GM10266 (cell line): Measurements from ENCODE around the gene BRD1.
"Not testable (repeated sequence)": the region's sequence is repeated elsewhere in the genome, so short reads cannot be mapped to it uniquely, and the experiment has no call there.

ENCODE experiments used
- DNase-seq: peaks from one replicate; pipeline ENCODE4 v3.0.0; 2012; ENCODE audit errors: extremely low spot score
- CTCF ChIP-seq: IDR thresholded peaks from 2 replicates; pipeline ENCODE4 v1.5.1; 2012; ENCODE audit warnings: mild to moderate bottlenecking, low read depth; ENCODE audit not compliant: control insufficient read depth, insufficient read depth; ENCODE audit errors: missing control alignments

BRD1 gene

GRCh38 chr22:49824185-49824925, 3.3 kb downstream of the BRD1 start:
- DNase-seq = no peak
- no peak for TF ChIP-seq CTCF

GRCh38 chr22:49823289-49824045, 4.2 kb downstream of the BRD1 start:
- no peak for TF ChIP-seq CTCF
- DNase-seq = no peak

- not testable (repeated sequence) for DNase-seq
Observed at GRCh38 chr22:49821741-49822140, 5.9 kb downstream of the BRD1 start.

GRCh38 chr22:49820984-49821383, 6.7 kb downstream of the BRD1 start:
- DNase-seq = no peak
- no peak for TF ChIP-seq CTCF

GRCh38 chr22:49817359-49817758, 10.3 kb downstream of the BRD1 start:
- TF ChIP-seq CTCF = no peak
- DNase-seq = no peak

- TF ChIP-seq CTCF = no peak
- no peak for DNase-seq
Observed at GRCh38 chr22:49815641-49816091, 12.0 kb downstream of the BRD1 start.

- no peak for DNase-seq
- TF ChIP-seq CTCF = no peak
Observed at GRCh38 chr22:49814856-49815255, 12.8 kb downstream of the BRD1 start.
